ENCODE results near the gene KLRC1.
"Not testable (repeated sequence)": the region's sequence is repeated elsewhere in the genome, so short reads cannot be mapped to it uniquely, and the experiment has no call there.

KLRC1 gene

DNA sequence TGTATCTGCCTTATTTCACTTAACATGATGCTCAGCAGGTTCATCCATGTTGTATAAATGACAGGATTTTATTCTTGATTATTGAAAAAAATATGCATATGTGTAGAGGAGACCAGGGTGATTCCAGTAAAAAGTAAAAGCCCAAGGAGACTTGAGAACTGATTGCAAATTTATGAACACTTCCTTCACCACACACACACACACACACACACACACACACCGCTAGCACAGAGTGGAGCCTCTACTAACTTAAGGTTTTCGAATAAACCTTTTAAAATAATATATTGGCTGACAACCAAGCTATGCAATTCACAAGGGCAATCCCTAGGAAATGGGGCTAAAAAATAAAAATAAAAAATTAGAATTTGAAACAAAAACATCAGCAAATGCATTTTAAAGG, 55.0 kb downstream of the KLRC1 start:
- Mint-ChIP-seq H3K4me3 (no peak overlapping the region), H3K36me3 (ENCODE audit: low read depth) (no peaks in the 10 kb centered on the region)

DNA sequence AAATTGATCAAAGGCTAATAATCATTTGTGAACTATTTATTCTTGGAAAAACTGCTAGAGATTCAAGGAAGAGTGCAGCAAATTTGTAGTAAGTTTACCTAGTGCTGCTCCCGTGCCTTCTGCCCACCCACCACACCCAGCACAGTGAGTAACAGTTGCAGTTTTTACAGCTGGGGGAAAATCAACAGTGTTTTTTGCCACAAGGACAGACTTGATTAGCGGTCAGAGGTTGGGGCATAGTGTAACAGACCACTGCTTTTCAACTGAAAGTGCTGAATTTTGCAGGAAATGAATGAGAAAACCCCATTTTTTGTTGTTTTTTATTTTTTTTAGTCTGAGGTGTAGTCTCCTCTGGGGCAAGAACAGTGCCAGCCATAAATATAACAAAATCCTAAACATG, 55.9 kb downstream of the KLRC1 start:
- TF ChIP-seq, protein P1, sequence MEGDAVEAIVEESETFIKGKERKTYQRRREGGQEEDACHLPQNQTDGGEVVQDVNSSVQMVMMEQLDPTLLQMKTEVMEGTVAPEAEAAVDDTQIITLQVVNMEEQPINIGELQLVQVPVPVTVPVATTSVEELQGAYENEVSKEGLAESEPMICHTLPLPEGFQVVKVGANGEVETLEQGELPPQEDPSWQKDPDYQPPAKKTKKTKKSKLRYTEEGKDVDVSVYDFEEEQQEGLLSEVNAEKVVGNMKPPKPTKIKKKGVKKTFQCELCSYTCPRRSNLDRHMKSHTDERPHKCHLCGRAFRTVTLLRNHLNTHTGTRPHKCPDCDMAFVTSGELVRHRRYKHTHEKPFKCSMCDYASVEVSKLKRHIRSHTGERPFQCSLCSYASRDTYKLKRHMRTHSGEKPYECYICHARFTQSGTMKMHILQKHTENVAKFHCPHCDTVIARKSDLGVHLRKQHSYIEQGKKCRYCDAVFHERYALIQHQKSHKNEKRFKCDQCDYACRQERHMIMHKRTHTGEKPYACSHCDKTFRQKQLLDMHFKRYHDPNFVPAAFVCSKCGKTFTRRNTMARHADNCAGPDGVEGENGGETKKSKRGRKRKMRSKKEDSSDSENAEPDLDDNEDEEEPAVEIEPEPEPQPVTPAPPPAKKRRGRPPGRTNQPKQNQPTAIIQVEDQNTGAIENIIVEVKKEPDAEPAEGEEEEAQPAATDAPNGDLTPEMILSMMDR (IDR thresholded peaks at IDR 0.05): no peak
- H3K9me3 Mint-ChIP-seq: no peaks in the 10 kb centered on the region
- peaks cover 30% of the 10 kb centered on the region for H3K4me1 Mint-ChIP-seq
- no peak for DNase-seq
- H3K27ac Mint-ChIP-seq: no peak overlapping the region
- no peak overlapping the region for H3K4me3 Mint-ChIP-seq
- H3K36me3 Mint-ChIP-seq (ENCODE audit: low read depth): no peaks in the 10 kb centered on the region
- peaks cover 6% of the 10 kb centered on the region for H3K27me3 Mint-ChIP-seq (ENCODE audit: low read depth, poor library complexity)

More for the DNA sequence above, 55.0 kb downstream of the KLRC1 start:
- H3K4me1 Mint-ChIP-seq: peaks cover 30% of the 10 kb centered on the region
- no peak overlapping the region for H3K27ac Mint-ChIP-seq
- no peaks in the 10 kb centered on the region for H3K9me3 Mint-ChIP-seq
- TF ChIP-seq, protein P1 (IDR thresholded peaks at IDR 0.05): no peak
- H3K27me3 Mint-ChIP-seq (ENCODE audit: low read depth, poor library complexity): peaks cover 3% of the 10 kb centered on the region
- DNase-seq: no peak

DNA sequence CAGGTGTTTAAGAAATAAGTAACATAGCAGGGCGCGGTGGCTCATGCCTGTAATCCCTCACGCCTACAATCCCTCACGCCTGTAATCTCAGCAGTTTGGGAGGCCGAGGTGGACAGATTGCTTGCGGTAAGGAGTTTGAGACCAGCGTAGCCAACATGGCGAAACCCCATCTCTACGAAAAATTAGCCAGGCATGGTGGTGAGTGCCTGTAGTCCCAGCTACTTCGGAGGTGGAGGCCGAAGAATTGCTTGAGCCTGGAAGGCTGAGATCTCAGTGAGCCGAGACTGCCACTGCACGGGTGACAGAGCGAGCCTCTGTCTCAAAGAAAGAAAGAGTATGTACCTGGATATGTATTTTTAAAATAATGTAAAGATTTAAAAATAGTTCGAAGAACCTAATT, 57.0 kb downstream of the KLRC1 start:
- H3K27me3 Mint-ChIP-seq (ENCODE audit: low read depth, poor library complexity); H3K9me3 Mint-ChIP-seq; H3K27ac Mint-ChIP-seq; H3K36me3 Mint-ChIP-seq (ENCODE audit: low read depth); DNase-seq; H3K4me3 Mint-ChIP-seq: not testable (repeated sequence)
- H3K4me1 Mint-ChIP-seq: peaks cover 30% of the 10 kb centered on the region

All from nephron progenitor cell (in vitro differentiated cells).